MM.1S (cell line): ENCODE results near the gene MEGF9.

Source experiments
- DNase-seq: peaks from one replicate; pipeline ENCODE4 v3.0.0-alpha.2; 2015
- H2AFZ ChIP-seq: fragments of 300-600 bp; sonication (generic); 2 replicates; pipeline ENCODE4 v1.6.0; 2016; ENCODE audit warnings: antibody characterized with exemption, low read length
- H3F3A ChIP-seq: fragments of 300-600 bp; sonication (generic); 2 replicates; pipeline ENCODE4 v1.6.1; 2016; ENCODE audit warnings: mild to moderate bottlenecking, antibody characterized with exemption, low read length, moderate library complexity, mixed read lengths; ENCODE audit not compliant: insufficient read depth
- H3K27ac ChIP-seq: fragments of 300-600 bp; sonication (generic); 2 replicates; pipeline ENCODE4 v1.5.1; 2016; ENCODE audit warnings: mild to moderate bottlenecking, low read length
- H3K27me3 ChIP-seq: fragments of 300-600 bp; sonication (generic); replicated peaks from 2 replicates; pipeline ENCODE4 v1.6.0; 2016; ENCODE audit warnings: low read length; ENCODE audit not compliant: insufficient read depth
- H3K36me3 ChIP-seq: fragments of 300-600 bp; sonication (generic); replicated peaks from 2 replicates; pipeline ENCODE4 v1.6.1; 2016; ENCODE audit warnings: mild to moderate bottlenecking, low read length, mixed read lengths; ENCODE audit not compliant: insufficient read depth
- H3K4me1 ChIP-seq: fragments of 300-600 bp; sonication (generic); 2 replicates; pipeline ENCODE4 v1.6.1; 2016; ENCODE audit warnings: low read length, mixed read lengths
- H3K4me2 ChIP-seq: fragments of 300-600 bp; sonication (generic); 2 replicates; pipeline ENCODE4 v1.6.0; 2016; ENCODE audit warnings: low read depth, low read length
- H3K4me3 ChIP-seq: fragments of 300-600 bp; sonication (generic); 2 replicates; pipeline ENCODE4 v1.5.1; 2016; ENCODE audit warnings: low read length, mixed read lengths
- H3K79me2 ChIP-seq: fragments of 300-600 bp; sonication (generic); 2 replicates; pipeline ENCODE4 v1.6.1; 2016; ENCODE audit warnings: mixed run types, low read length, mixed read lengths
- H3K9ac ChIP-seq: fragments of 300-600 bp; sonication (generic); 2 replicates; pipeline ENCODE4 v1.6.1; 2016; ENCODE audit warnings: low read length, mixed read lengths
- H3K9me2 ChIP-seq: fragments of 300-600 bp; sonication (generic); replicated peaks from 2 replicates; pipeline ENCODE4 v1.6.1; 2016; ENCODE audit warnings: mild to moderate bottlenecking, low read length, mixed read lengths; ENCODE audit not compliant: insufficient read depth
- H3K9me3 ChIP-seq: fragments of 300-600 bp; sonication (generic); replicated peaks from 2 replicates; pipeline ENCODE4 v1.6.1; 2016; ENCODE audit warnings: mild to moderate bottlenecking, low read length, mixed read lengths; ENCODE audit not compliant: insufficient read depth
- H4K20me1 ChIP-seq: fragments of 300-600 bp; sonication (generic); 2 replicates; pipeline ENCODE4 v1.6.1; 2016; ENCODE audit warnings: mild to moderate bottlenecking, low read length, moderate library complexity, mixed read lengths; ENCODE audit not compliant: insufficient read depth
- EZH2 ChIP-seq: fragments of 300-600 bp; sonication (generic); optimal IDR thresholded peaks from 2 replicates; pipeline ENCODE3; 2017; ENCODE audit warnings: low read depth, mild to moderate bottlenecking, antibody characterized with exemption, low read length, mixed read lengths
- EZH2phosphoT487 ChIP-seq: fragments of 300-600 bp; sonication (generic); IDR thresholded peaks from 2 replicates; pipeline ENCODE4 v1.6.1; 2018; ENCODE audit warnings: antibody characterized with exemption, low read length
- TF ChIP-seq, protein P1 (sequence below): fragments of 300-600 bp; sonication (generic); IDR thresholded peaks from 2 replicates; pipeline ENCODE4 v1.5.1; 2016; ENCODE audit warnings: antibody characterized with exemption, low read length, mixed read lengths

MEGF9 gene

DNA sequence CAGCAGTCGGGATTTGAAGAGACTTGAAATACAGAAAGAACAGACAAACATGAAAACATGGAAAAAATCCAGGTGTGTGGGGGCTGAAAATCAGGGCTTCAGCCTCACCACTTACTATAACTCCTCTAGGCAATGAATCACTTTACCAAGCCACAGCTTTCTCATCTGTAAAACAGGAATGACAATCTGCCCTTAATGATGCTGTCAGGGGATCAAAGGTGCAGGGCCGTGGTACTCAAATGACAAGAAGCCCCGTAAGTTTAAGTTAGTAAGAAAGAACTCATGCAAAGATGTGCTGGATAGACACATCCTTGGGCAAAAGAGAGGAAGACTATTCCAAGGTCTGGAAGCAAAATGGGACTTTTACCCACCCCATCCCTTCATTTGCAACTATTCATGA is 44.3 kb upstream of the MEGF9 start:
- H3K4me1 ChIP-seq, result no peaks in the 10 kb centered on the region
- H4K20me1 ChIP-seq, result no peaks in the 10 kb centered on the region
- H3K79me2 ChIP-seq, result no peaks in the 10 kb centered on the region
- no peak overlapping the region for H3K27ac ChIP-seq
- no peak overlapping the region for H3K9ac ChIP-seq
- no peaks in the 10 kb centered on the region for H3K9me3 ChIP-seq
- no peak overlapping the region for H3K4me2 ChIP-seq
- TF ChIP-seq EZH2phosphoT487, result no peak
- TF ChIP-seq EZH2, result no peak
- TF ChIP-seq, protein P1, sequence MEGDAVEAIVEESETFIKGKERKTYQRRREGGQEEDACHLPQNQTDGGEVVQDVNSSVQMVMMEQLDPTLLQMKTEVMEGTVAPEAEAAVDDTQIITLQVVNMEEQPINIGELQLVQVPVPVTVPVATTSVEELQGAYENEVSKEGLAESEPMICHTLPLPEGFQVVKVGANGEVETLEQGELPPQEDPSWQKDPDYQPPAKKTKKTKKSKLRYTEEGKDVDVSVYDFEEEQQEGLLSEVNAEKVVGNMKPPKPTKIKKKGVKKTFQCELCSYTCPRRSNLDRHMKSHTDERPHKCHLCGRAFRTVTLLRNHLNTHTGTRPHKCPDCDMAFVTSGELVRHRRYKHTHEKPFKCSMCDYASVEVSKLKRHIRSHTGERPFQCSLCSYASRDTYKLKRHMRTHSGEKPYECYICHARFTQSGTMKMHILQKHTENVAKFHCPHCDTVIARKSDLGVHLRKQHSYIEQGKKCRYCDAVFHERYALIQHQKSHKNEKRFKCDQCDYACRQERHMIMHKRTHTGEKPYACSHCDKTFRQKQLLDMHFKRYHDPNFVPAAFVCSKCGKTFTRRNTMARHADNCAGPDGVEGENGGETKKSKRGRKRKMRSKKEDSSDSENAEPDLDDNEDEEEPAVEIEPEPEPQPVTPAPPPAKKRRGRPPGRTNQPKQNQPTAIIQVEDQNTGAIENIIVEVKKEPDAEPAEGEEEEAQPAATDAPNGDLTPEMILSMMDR, result no peak
- no peaks in the 10 kb centered on the region for H3F3A ChIP-seq
- no peaks in the 10 kb centered on the region for H3K36me3 ChIP-seq
- no peak overlapping the region for H2AFZ ChIP-seq
- H3K4me3 ChIP-seq, result no peak overlapping the region
- H3K9me2 ChIP-seq, result no peaks in the 10 kb centered on the region
- no peaks in the 10 kb centered on the region for H3K27me3 ChIP-seq
- no peak for DNase-seq

DNA sequence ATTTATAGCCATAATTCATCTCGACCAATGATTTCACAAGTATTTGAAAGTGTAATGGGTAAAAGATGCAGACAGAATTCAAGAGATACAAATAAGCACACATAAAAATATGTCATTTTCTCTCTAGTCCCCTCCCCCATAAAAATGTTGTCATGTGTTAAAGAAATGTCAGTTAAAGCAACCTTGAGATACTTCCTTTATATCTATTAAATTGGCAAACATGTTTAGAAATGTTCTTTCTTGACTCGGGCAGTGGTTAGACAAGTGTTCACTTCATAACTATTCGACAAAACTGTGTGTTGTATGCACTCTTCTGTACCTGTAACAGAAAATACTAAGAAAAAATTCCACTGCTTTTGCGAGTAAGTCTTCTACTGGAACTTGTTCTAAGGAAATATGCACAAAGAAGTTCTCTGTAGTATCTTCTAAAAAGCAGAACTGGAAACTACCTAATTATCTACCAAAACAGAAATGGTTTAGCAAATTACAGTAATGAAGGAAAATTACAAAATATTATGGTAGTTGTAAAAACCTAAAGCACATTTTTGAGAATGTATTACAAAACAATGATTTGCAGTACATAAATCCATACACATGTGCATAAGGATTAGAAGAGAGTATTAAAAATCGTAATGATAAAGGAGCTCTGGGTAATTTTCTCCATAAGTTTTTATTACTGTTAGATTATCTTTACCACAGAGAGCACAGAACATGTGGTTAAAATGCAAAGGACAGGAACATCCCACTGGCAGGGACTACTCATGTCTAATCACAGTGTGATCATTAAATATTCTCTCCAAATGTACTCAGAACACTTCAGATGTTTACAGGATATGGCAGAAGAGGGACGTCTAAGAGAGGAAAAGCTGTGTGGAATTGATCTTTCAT is 43.0 kb upstream of the MEGF9 start:
- no peak overlapping the region for H3K27ac ChIP-seq
- no peaks in the 10 kb centered on the region for H3K9me3 ChIP-seq
- H3K9ac ChIP-seq, result 0 out of 2 replicates have a peak overlapping the region, but pooled peaks have one; percentile 1
- H3K4me3 ChIP-seq, result no peak overlapping the region
- H4K20me1 ChIP-seq, result no peaks in the 10 kb centered on the region
- TF ChIP-seq EZH2phosphoT487, result no peak
- no peak for TF ChIP-seq EZH2
- TF ChIP-seq, protein P1, result no peak
- no peaks in the 10 kb centered on the region for H3F3A ChIP-seq
- no peak overlapping the region for H3K4me2 ChIP-seq
- H3K36me3 ChIP-seq, result no peaks in the 10 kb centered on the region
- no peaks in the 10 kb centered on the region for H3K27me3 ChIP-seq
- H3K9me2 ChIP-seq, result no peaks in the 10 kb centered on the region
- no peaks in the 10 kb centered on the region for H3K79me2 ChIP-seq
- H2AFZ ChIP-seq, result no peak overlapping the region
- H3K4me1 ChIP-seq, result no peaks in the 10 kb centered on the region
- DNase-seq, result no peak

DNA sequence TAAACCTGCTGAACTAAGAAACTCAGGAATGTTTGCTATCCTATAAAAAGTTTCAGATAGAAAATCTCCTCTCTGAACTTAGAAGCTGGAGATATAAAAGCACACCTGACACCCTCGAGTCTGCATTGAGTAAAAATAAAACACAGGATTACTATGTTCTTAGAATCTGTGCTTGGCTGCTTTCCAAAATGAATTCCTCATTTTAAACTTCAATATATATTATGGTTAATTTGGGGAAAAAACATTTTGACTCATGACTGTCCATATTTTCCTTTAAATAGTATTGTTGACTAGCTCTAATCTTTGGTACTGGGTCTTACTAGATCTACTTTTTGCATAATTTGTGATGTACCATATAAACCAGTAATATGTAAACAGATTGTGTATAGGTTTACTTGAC is 42.3 kb upstream of the MEGF9 start:
- Histone ChIP-seq H3K36me3 (no peaks in the 10 kb centered on the region), H3K79me2 (no peaks in the 10 kb centered on the region), H3K27me3 (no peaks in the 10 kb centered on the region), H3K4me2 (no peak overlapping the region), H3F3A (no peaks in the 10 kb centered on the region), H3K4me1 (no peaks in the 10 kb centered on the region), H3K9ac (no peak overlapping the region), H2AFZ (no peak overlapping the region), H3K9me3 (no peaks in the 10 kb centered on the region), H3K27ac (no peak overlapping the region), H4K20me1 (no peaks in the 10 kb centered on the region), H3K4me3 (no peak overlapping the region), H3K9me2 (no peaks in the 10 kb centered on the region)
- DNase-seq, result no peak
- TF ChIP-seq EZH2phosphoT487, result no peak
- TF ChIP-seq EZH2, result no peak
- TF ChIP-seq, protein P1, result no peak
